GM19372 (cell line): ENCODE results near the gene ANXA7.
A peak's percentile ranks its signal among the peaks of the same experiment; 100 is the strongest.

Experiments
- ATAC-seq: cut with Tn5 transposase; IDR thresholded peaks from one replicate; pipeline ENCODE4 v1.9.1; 2021; ENCODE audit warnings: mild to moderate bottlenecking, low read depth, moderate library complexity; ENCODE audit not compliant: unreplicated experiment

ANXA7 gene

GRCh38 chr10:73413528-73414229 lies at the start of gene ANXA7:
ANXA7 (minus strand) TSS chr10:73414058; CDS start chr10:73400856, 13,202 bp downstream.
- peak; percentile 80 for ATAC-seq

DNA sequence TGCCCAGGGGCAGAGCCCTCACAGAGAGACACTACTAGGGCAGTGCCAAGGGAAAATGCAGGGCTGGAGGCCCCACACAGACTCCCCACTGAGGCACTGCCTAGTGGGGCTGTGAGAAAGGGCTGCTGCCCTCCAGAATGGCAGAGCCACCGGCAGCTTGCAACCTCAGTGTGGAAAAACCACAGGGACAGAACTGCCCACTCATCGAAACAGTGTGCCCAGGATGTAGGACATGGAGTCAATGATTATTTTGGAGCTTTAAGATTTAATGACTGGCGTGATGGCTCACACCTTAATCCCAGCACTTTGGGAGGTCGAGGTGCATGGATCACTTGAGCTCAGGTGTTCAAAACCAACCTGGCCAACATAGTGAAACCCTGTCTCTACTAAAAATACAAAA lies 47.0 kb upstream of the ANXA7 start:
- no peak for ATAC-seq

DNA sequence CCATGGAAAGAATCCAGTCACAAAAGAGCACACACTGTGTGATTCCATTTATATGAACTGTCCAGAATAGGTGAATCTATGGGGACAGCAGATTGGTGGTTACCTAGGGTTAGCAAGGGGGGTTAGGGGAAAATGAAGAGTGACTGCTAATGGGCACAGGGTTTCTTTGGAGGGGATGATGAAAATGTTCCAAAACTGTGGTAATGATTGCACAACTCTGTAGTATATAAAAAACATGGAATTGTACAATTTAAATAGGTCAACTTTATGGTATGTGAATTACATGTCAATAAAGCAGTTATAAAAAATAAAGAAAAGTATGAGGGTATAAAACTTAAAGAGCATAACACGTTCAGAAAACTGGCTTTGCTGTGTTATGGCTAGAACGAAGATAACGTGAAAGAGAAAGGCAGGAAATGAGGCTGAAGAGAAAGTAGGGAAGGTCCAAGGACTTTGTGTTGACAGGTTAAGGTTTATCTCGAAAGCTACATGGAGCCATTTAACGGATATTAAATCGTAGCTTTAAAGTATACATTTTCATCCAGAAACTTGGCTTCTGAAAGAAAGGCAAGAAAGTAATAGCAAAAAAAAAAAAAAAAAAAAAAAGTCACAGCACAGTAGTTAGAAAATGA lies 45.9 kb upstream of the ANXA7 start:
- no peak for ATAC-seq

- no peak for ATAC-seq
Measured at GRCh38 chr10:73456187-73456890, 42.5 kb upstream of the ANXA7 start.

DNA sequence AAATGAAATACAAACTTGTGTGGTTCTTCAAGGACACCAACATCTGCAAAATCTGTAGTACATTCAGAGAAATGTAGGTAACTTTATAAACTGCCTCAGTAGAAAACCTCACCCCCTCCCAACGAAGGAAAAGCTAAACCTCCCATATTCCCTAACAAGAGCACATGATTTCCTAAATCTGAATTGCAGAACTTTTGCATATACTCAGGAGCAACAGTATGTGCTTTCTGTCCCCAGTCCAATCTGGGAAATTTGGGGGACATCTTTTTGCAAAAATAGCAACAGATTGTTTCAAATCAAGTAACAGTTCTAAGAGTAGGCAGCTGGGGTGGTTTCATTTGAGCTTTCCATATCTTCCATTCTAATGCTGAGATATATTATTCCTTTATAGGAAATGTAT lies 35.3 kb upstream of the ANXA7 start:
- no peak for ATAC-seq

DNA sequence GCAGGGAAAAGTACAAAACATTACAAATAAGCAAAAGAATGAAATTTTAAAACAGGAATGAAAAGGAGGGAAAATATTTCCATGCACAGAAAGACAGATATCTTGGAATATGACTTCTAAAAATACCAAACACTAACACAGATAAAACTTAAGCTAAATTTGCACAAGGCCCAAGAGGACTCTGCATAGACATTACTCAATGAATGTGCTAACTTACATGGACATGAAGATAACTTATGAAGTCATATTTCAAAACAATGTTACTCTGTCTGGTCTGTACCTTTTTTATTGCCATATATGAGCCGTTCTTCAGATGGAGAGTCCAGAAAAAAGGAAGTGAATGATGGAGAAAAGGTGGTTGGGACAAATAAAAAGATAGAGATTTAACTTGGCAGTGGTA lies 34.5 kb upstream of the ANXA7 start:
- ATAC-seq: no peak

GRCh38 chr10:73446926-73447325 lies 33.1 kb upstream of the ANXA7 start:
- ATAC-seq: no peak

DNA sequence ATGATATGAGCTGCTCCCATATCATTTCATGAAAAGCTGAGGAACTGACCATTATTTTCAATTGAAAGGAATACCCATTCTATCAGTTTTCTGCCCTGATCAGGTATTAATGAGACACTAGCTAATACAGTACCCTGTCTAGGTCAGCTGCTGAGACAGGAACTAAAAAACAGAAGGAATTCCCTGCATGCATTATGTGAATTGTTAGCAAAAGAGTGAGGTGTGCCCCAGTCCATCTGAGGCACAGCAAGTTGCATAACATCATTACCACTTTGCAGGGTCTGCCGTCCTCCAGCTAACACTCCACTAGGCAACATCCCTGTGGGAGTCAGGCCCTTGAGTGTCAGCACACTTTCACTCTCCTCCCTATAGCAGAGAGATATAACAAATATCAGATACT lies 30.6 kb upstream of the ANXA7 start:
- ATAC-seq: no peak

- ATAC-seq: no peak
Measured at GRCh38 chr10:73439605-73440312, 25.9 kb upstream of the ANXA7 start.

DNA sequence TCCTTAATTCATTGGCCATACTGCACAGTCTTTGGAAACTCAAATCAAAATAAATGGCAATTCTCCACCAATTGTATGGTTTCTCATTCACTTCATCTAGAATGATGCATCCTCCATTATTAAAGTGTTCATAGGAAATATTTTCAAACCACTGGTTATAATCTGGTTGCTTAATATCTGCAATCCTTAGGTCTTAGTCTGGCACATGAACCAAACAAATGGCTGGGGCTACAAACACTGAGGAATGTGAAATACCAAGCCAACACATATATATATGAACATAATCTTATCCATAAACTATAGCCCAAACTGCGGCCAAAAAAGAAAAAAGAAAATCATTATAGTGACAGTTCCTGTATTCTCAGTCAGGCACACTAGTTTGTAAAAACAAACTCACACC lies 25.2 kb upstream of the ANXA7 start:
- no peak for ATAC-seq

- no peak for ATAC-seq
Measured at GRCh38 chr10:73433538-73433867, 19.6 kb upstream of the ANXA7 start, which contains the start of gene MSS51. MSS51 (minus strand) TSS chr10:73433561; CDS start chr10:73428284, 5,277 bp downstream.

- no peak for ATAC-seq
Measured at GRCh38 chr10:73432646-73433537, 19.0 kb upstream of the ANXA7 start.

DNA sequence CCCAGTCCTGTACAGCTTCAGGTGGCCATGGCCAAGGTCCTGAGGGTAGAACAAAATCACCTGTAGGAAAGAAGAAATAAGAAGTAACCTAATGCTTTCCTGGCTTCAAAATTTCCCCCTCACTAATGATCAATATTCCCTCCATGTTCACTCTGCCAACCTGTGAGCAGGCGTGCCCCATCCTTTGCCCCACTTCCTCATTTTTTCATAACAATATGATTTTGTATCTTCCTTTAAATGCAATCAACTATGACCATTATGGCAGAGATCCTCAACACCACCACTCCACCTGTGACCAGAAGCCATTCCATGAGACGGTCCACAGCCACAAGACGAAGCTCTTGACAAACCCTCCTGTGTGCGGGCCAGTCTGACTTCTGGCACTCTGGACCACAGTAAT lies 12.5 kb upstream of the ANXA7 start:
- no peak for ATAC-seq

DNA sequence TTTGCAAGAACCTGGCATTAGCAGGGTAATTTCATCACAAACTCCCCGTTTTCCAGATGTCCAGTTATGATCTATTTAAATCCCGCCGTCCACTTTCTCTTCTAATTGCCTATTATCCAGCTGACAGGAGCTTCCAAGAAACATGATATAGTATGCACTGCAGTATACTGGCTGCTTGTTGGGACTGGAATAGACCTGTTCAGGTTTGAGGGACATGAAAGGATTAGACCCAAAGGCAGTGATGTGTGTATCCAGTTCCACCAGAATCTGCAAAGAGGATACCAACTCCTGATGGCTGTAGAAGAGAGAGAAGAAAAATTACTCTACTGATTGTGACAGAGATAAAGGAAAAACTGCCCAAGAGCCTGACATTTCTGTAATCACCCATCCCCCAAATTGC lies 10.6 kb upstream of the ANXA7 start:
- no peak for ATAC-seq

DNA sequence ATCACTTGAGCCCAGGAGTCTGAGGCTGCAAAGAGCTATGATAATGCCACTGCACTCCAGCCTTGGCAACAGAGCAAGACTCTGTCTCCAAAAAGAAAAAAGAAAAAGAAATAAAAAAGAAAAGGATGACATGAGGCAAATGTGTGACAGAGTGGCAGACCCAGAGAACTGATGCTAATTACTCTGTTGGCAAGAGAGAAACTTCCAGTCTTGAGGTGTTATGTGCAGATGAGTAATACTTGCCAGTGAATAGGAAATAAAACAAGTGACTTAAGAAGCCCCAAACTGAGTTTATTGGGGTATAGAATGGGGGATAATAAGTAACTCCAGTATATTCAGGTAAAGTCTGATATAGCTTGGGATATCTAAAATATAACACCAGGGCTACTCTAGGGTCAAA lies 9.5 kb upstream of the ANXA7 start:
- no peak for ATAC-seq

GRCh38 chr10:73416571-73416970 lies 2.7 kb upstream of the ANXA7 start:
- no peak for ATAC-seq

DNA sequence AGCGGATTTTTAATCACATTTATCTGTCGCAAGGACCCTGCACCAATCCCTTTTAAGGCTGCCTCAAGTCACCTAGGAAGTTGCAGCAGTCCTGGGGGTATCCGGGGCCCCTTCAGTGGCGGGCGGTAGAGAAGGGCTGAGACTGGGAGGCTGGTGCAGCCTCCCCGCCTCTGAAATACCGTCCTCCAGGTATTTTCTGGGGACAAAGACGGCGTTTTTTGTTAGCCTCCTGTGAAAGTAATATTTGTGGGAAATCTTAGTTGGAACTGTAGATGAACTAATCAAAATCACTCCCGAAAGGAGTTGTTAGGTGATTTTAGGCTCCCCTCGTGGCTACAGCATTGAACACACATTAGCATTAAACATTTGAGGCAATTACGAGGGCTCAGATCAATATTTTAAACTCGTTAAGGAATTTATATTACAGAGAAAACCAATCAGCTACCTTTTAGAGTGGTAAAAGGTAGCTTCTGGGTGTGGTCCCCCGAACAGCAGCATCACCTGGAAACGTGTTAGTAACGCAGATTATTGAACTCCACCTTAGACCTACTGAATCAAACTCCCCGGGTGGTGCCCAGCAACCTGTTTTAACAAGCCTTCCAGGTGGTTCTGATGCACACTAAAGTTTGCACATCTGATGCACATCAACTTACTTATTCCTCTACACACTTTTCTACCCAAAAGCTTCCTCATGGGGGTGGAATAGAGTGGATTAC lies 530 bp upstream of the ANXA7 start:
- peak; percentile 32 for ATAC-seq

- peak; percentile 26 for ATAC-seq
Measured at GRCh38 chr10:73413108-73413527, 740 bp downstream of the ANXA7 start.

DNA sequence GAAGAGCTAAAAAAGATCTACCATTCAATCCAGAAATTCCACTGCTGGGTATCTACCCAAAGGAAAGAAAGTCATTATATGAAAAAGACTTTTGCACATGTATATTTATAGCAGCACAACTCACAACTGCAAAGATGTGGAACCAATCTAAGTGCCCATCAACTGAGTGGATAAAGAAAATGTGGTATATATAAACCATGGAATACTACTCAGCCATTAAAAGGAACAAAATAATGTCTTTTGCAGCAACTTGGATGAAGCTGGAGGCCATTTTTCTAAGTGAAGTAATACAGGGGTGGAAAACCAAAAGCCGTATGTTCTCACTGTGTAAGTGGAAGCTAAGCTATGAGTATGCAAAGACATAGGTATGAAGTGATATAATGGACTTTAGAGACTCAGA lies 3.0 kb downstream of the ANXA7 start:
- ATAC-seq: no peak
